Cardiac muscle cell (in vitro differentiated cells and primary cell): Measurements from ENCODE around the gene DLG2. TPM values are rescaled to one million over a fixed set of nuclear protein-coding genes. Genes with fewer than 3 reads are reported as not detected.

Source experiments
- DNase-seq, 2 donors: peaks; one replicate each; pipeline versions ENCODE4 v3.0.0 to v3.0.0-alpha.2; 2010 to 2017; ENCODE audit warnings: low read depth in 1 of 2, low spot score in 1 of 2
- H3K27ac ChIP-seq: fragments of 200-600 bp; sonication (generic); 2 replicates; pipeline ENCODE4 v1.5.1; 2016
- H3K27me3 ChIP-seq: fragments of 200-600 bp; sonication (generic); 2 replicates; pipeline ENCODE4 v1.6.0; 2016; ENCODE audit warnings: control low read depth
- H3K36me3 ChIP-seq: fragments of 200-600 bp; sonication (generic); 2 replicates; pipeline ENCODE4 v1.5.1; 2016; ENCODE audit warnings: control low read depth
- H3K4me1 ChIP-seq: fragments of 200-600 bp; sonication (generic); 2 replicates; pipeline ENCODE4 v1.8.1; 2017; ENCODE audit warnings: low read depth, mild to moderate bottlenecking, mixed run types
- H3K4me3 ChIP-seq: fragments of 200-600 bp; sonication (generic); 2 replicates; pipeline ENCODE4 v1.5.1; 2016; ENCODE audit warnings: mild to moderate bottlenecking
- H3K9me3 ChIP-seq: fragments of 200-600 bp; sonication (generic); 2 replicates; pipeline ENCODE4 v1.5.1; 2017; ENCODE audit warnings: low read depth, mild to moderate bottlenecking, control low read depth
- polyA plus RNA-seq: library from polyadenylated mRNA; unstranded; fragments of >200 nt; fragmentation: Nextera tagmentation; extraction: Ambion mirVana; gene quantifications from 2 replicates; pipeline ENCODE4 v1.2.1, GENCODE V29; 2016
- total RNA-seq: library from RNA; depleted of rRNA; stranded (reverse); fragments of >200 nt; gene quantifications from 2 replicates; pipeline ENCODE4 v1.2.3, GENCODE V29; 2016
- TF ChIP-seq, protein P1 (sequence below): IDR thresholded peaks from 2 replicates; pipeline ENCODE4 v1.5.1; 2012; ENCODE audit warnings: low read depth, mild to moderate bottlenecking, low read length

The DLG2 gene
- total and polyA plus RNA-seq, 2 experiments from 2014 or later, result 3.5 to 15.9 TPM

DNA sequence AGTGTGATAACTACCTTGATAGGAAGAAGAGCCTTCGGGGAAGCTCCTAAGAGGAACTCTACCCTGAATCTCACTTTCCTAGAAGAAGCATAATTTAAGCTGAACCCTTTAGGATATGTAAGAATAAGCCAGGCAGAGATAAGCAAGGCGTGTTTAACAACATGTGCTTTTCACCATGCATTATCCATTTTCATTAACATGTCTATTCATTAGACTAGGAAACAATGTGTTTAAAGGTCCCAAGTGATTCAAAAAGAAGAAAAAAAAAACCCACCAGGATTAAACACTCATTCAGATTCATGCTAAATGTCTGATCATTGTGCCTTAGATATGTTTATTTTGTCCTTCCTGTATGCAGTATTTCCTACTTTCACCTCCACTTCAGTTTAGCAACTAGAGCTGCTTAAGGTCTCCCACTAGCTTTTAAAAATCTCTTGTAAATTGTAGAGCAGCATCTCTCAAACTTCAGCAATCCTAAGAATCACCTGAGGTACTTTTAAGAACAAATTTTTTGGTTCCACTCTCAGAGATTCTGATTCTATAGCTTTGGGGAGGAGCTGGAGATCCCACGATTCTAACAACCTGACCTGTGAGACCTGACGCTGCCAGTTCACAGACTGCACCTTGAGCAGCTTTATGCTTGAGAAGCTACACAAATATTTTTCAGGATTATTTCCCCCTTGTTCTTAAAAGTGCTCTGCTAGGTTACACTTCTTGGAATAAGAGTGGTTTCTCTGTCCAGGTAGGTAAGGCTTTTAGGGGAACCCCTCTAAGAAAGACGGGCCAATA, 1385.6 kb downstream of the DLG2 start:
- H3K27me3 ChIP-seq, result no peaks in the 10 kb centered on the region
- TF ChIP-seq, protein P1, sequence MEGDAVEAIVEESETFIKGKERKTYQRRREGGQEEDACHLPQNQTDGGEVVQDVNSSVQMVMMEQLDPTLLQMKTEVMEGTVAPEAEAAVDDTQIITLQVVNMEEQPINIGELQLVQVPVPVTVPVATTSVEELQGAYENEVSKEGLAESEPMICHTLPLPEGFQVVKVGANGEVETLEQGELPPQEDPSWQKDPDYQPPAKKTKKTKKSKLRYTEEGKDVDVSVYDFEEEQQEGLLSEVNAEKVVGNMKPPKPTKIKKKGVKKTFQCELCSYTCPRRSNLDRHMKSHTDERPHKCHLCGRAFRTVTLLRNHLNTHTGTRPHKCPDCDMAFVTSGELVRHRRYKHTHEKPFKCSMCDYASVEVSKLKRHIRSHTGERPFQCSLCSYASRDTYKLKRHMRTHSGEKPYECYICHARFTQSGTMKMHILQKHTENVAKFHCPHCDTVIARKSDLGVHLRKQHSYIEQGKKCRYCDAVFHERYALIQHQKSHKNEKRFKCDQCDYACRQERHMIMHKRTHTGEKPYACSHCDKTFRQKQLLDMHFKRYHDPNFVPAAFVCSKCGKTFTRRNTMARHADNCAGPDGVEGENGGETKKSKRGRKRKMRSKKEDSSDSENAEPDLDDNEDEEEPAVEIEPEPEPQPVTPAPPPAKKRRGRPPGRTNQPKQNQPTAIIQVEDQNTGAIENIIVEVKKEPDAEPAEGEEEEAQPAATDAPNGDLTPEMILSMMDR, result no peak
- no peak overlapping the region for H3K4me3 ChIP-seq
- H3K9me3 ChIP-seq, result no peaks in the 10 kb centered on the region
- DNase-seq, result no peak
- no peak overlapping the region for H3K27ac ChIP-seq
- H3K36me3 ChIP-seq, result no peaks in the 10 kb centered on the region
- H3K4me1 ChIP-seq, result no peaks in the 10 kb centered on the region

GRCh38 chr11:84240847-84241246, 1386.3 kb downstream of the DLG2 start:
- Histone ChIP-seq H3K4me1 (no peaks in the 10 kb centered on the region), H3K4me3 (no peak overlapping the region), H3K36me3 (no peaks in the 10 kb centered on the region), H3K27ac (no peak overlapping the region), H3K9me3 (no peaks in the 10 kb centered on the region), H3K27me3 (no peaks in the 10 kb centered on the region)
- TF ChIP-seq, protein P1, result no peak
- no peak for DNase-seq

- Histone ChIP-seq H3K4me1 (no peaks in the 10 kb centered on the region), H3K27ac (no peak overlapping the region), H3K36me3 (no peaks in the 10 kb centered on the region), H3K9me3 (no peaks in the 10 kb centered on the region), H3K4me3 (no peak overlapping the region), H3K27me3 (no peaks in the 10 kb centered on the region)
- no peak for DNase-seq
- TF ChIP-seq, protein P1, result no peak
Measured at GRCh38 chr11:84236436-84236835, 1390.7 kb downstream of the DLG2 start.

DNA sequence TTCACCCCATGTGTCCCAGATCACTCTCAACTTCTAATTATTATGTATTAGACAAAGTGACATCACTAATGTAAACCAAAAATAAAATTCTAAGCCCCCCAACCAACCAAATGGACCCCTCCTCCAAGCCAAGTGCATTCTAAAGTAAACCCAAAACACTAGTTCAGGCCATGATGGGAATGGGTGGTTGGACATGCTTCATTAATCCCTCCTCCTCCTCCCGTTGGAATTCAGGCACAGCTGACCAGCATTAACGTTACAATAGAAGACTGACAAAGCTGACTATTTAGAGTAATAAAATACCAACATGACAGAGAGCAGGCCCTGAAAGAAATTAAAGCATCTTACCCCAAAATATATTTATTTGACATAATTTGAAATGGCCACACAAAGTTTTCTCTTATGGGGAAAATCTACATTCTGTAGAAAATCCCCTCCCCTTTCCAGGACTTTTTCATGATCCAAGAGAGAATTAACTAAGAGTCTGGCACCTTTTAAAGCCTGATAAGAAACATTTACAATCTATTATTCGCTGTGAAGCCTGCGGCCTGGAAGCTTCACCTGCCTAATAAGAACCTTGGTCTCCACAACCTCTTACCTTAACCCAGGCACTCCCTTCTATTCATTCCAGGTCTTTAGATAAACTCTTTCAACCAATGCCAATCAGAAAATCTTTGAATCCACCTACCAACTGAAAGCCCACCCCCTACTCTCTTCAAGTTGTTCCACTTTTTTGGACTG, 1392.5 kb downstream of the DLG2 start:
- DNase-seq, result no peak
- Histone ChIP-seq H3K4me3 (no peak overlapping the region), H3K27me3 (no peaks in the 10 kb centered on the region), H3K9me3 (no peaks in the 10 kb centered on the region), H3K4me1 (no peaks in the 10 kb centered on the region), H3K36me3 (no peaks in the 10 kb centered on the region), H3K27ac (no peak overlapping the region)
- TF ChIP-seq, protein P1, result no peak

GRCh38 chr11:84234011-84234410, 1393.1 kb downstream of the DLG2 start:
- no peaks in the 10 kb centered on the region for H3K27me3 ChIP-seq
- no peak overlapping the region for H3K4me3 ChIP-seq
- H3K4me1 ChIP-seq, result no peaks in the 10 kb centered on the region
- H3K9me3 ChIP-seq, result no peaks in the 10 kb centered on the region
- TF ChIP-seq, protein P1, result no peak
- H3K36me3 ChIP-seq, result no peaks in the 10 kb centered on the region
- DNase-seq, result no peak
- H3K27ac ChIP-seq, result no peak overlapping the region
